Measurements from ENCODE around the gene DMRT2.

GRCh38 chr9:1087120-1087881, 37.1 kb downstream of the DMRT2 start:
- TF ChIP-seq CTCF (IDR thresholded peaks at IDR 0.05) (no peak), POLR2A (IDR thresholded peaks at IDR 0.05) (no peak), POLR2AphosphoS5 (IDR thresholded peaks at IDR 0.05) (no peak)
